GM23248 (cell line): Measurements from ENCODE around the gene RAB3B. TPM values are rescaled to one million over a fixed set of nuclear protein-coding genes. Genes with fewer than 3 reads are reported as not detected.
A peak's percentile ranks its signal among the peaks of the same experiment; 100 is the strongest.

Experiments
- DNase-seq: peaks from one replicate; pipeline ENCODE4 v3.0.0-alpha.2; 2015
- H2AFZ ChIP-seq: fragments of 200-600 bp; sonication (generic); 2 replicates; pipeline ENCODE4 v1.6.1; 2016; ENCODE audit warnings: antibody characterized with exemption
- H3F3A ChIP-seq: fragments of 200-600 bp; sonication (generic); 2 replicates; pipeline ENCODE4 v1.6.1; 2016; ENCODE audit warnings: mild to moderate bottlenecking, antibody characterized with exemption, mixed run types; ENCODE audit not compliant: insufficient read depth
- H3K27ac ChIP-seq: fragments of 200-600 bp; sonication (generic); 2 replicates; pipeline ENCODE4 v1.5.1; 2016; ENCODE audit warnings: mild to moderate bottlenecking
- H3K27me3 ChIP-seq: fragments of 200-600 bp; sonication (generic); replicated peaks from 2 replicates; pipeline ENCODE4 v1.6.1; 2016; ENCODE audit warnings: mild to moderate bottlenecking; ENCODE audit not compliant: insufficient read depth
- H3K36me3 ChIP-seq: fragments of 200-600 bp; sonication (generic); 2 replicates; pipeline ENCODE4 v1.6.1; 2016; ENCODE audit warnings: low read depth, mild to moderate bottlenecking
- H3K4me1 ChIP-seq: fragments of 200-600 bp; sonication (generic); 2 replicates; pipeline ENCODE4 v1.6.1; 2016; ENCODE audit warnings: mild to moderate bottlenecking; ENCODE audit not compliant: insufficient read depth
- H3K4me2 ChIP-seq: fragments of 200-600 bp; sonication (generic); one replicate; pipeline ENCODE4 v1.6.1; 2016; ENCODE audit warnings: mild to moderate bottlenecking; ENCODE audit not compliant: unreplicated experiment
- H3K4me3 ChIP-seq: fragments of 200-600 bp; sonication (generic); 2 replicates; pipeline ENCODE4 v1.5.1; 2016; ENCODE audit warnings: mild to moderate bottlenecking
- H3K79me2 ChIP-seq: fragments of 200-600 bp; sonication (generic); 2 replicates; pipeline ENCODE4 v1.6.1; 2016; ENCODE audit warnings: mild to moderate bottlenecking; ENCODE audit not compliant: insufficient read depth
- H3K9ac ChIP-seq: fragments of 200-600 bp; sonication (generic); 2 replicates; pipeline ENCODE4 v1.6.1; 2016; ENCODE audit warnings: mild to moderate bottlenecking
- H3K9me2 ChIP-seq: fragments of 200-600 bp; sonication (generic); 2 replicates; pipeline ENCODE4 v1.6.1; 2016; ENCODE audit warnings: mixed run types, mild to moderate bottlenecking, moderate library complexity; ENCODE audit not compliant: insufficient read depth
- H3K9me3 ChIP-seq: fragments of 200-600 bp; sonication (generic); one replicate; pipeline ENCODE4 v1.6.1; 2017; ENCODE audit warnings: low read depth
- H4K20me1 ChIP-seq: fragments of 200-600 bp; sonication (generic); 2 replicates; pipeline ENCODE4 v1.6.0; 2016; ENCODE audit not compliant: insufficient read depth
- EZH2 ChIP-seq: fragments of 200-600 bp; sonication (generic); IDR thresholded peaks from 2 replicates; pipeline ENCODE4 v1.6.1; 2018; ENCODE audit warnings: antibody characterized with exemption, mild to moderate bottlenecking; ENCODE audit not compliant: insufficient read depth, poor library complexity, severe bottlenecking
- EZH2phosphoT487 ChIP-seq: fragments of 200-600 bp; sonication (generic); IDR thresholded peaks from 2 replicates; pipeline ENCODE4 v1.6.1; 2018; ENCODE audit warnings: antibody characterized with exemption, moderate library complexity, mild to moderate bottlenecking, low read depth; ENCODE audit not compliant: insufficient read depth
- WGBS, 2 experiments: methylation state at CpG; one replicate each; pipeline ENCODE4 v1.1.6; 2015 to 2017; ENCODE audit warnings: low lambda C conversion rate in 2 of 2, low coverage in 1 of 2; ENCODE audit errors: missing lambda C conversion rate in 2 of 2; 5-methylcytosine and 5-hydroxymethylcytosine counted together
- in situ Hi-C: fragments of 300-500 bp; cut with MboI; formaldehyde crosslinking; loops from 2 replicates; pipeline ENCODE4 v1.15.0; 2020
- polyA plus RNA-seq: library from polyadenylated mRNA; unstranded; fragments of >200 nt; fragmentation: Nextera tagmentation; extraction: Ambion mirVana; gene quantifications from 2 replicates; pipeline ENCODE4 v1.2.1, GENCODE V29; 2016
- total RNA-seq: library from RNA; depleted of rRNA; stranded (reverse); fragments of >200 nt; shearing (Covaris generic); gene quantifications from 2 replicates; pipeline ENCODE4 v1.2.3, GENCODE V29; 2014

Gene RAB3B
- total and polyA plus RNA-seq, 2 experiments from 2014 or later, result 54.9 to 65.3 TPM

DNA sequence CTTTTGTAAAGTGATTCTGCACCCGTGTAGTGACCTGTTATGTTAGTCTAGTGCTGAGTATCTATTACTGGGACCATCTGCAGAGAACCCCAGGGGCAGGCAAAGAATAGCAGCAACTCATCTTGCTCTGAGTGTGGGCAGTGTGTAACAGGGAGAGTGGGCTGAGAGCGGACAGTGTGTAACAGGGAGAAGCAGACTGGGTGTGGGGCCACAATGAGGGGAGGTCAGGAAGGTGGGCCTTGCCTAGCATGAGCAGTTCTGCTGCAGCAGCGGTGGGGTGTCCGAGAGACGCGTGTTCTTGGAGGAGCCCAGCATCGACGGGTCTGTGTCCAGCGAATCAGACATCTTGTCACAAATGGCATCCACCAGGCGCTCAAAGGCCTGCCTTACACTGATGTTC is 70.8 kb downstream of the RAB3B start:
- H2AFZ ChIP-seq, result no peak overlapping the region

DNA sequence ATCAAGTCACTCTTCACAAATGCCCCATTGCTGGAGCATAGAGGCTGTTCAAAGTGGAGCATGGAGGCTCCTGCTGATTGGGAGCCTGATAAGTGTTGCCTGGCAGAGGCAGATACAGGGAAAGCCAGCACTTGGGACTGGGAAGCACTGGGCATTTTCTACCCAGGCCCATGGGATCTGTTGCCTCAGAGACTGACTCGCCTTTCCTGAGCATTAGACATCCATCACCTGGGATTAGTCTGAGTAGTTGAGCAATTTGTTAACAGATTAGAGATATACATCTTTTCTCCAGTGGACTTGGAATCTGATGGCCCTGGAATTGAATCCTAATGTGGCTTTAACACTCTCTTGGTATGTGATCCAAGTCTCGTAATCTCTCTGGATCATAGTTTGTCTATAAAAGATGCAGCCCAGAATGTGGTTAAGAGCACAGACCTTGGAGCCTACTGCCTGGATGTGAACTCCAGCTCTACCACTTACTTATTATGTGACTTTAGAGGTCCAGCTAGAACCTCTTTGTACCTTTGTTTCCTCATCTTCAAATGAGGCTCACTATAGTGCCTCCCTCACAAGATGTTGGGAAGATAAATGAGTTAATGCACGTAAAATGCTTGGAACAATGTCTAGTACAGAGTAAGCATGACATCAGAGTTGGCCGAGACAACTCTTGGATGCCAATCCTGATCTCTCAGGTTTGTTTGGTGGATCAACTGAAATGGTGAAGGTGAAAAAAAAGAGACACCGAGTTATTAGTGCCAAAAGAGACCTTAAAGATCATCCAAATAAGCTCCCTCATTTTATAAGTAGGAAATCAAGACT is 73.7 kb downstream of the RAB3B start:
- peak; percentile 71 for DNase-seq
- no peak for TF ChIP-seq EZH2
- no peak for TF ChIP-seq EZH2phosphoT487
- in situ Hi-C loops, result no loop called here
- Histone ChIP-seq H3F3A (peaks cover 31% of the 10 kb centered on the region), H3K9me3 (no peaks in the 10 kb centered on the region), H3K9ac (peak overlapping the region; percentile 4; the same call in 1 of the 2 replicates), H3K36me3 (peaks cover 25% of the 10 kb centered on the region), H3K27ac (peak overlapping the region; percentile 57), H3K4me3 (no peak overlapping the region), H3K4me2 (peak overlapping the region; percentile 19), H4K20me1 (no peaks in the 10 kb centered on the region), H3K79me2 (no peaks in the 10 kb centered on the region; the same call in 1 of the 2 replicates), H3K9me2 (no peaks in the 10 kb centered on the region), H3K4me1 (peaks cover 38% of the 10 kb centered on the region), H3K27me3 (no peaks in the 10 kb centered on the region), H2AFZ (peak overlapping the region; percentile 2; the same call in 1 of the 2 replicates)
- 17 to 19% methylated on average over 5 of the region's 5 CpGs for WGBS, 2 experiments

More for the DNA sequence above, 70.8 kb downstream of the RAB3B start:
- no peak for DNase-seq
- H3K4me3 ChIP-seq, result no peak overlapping the region
- no peaks in the 10 kb centered on the region for H3K27me3 ChIP-seq
- peaks cover 54% of the 10 kb centered on the region for H3F3A ChIP-seq
- in situ Hi-C loops, result no loop called here
- no peak overlapping the region for H3K4me2 ChIP-seq
- no peaks in the 10 kb centered on the region for H3K9me2 ChIP-seq
- no peak for TF ChIP-seq EZH2phosphoT487
- TF ChIP-seq EZH2, result no peak
- WGBS, 2 experiments, result 93 to 97% methylated on average over 10 of the region's 10 CpGs
- H3K27ac ChIP-seq, result no peak overlapping the region
- H3K79me2 ChIP-seq, result no peaks in the 10 kb centered on the region; the same call in 1 of the 2 replicates
- H3K9ac ChIP-seq, result no peak overlapping the region
- H3K4me1 ChIP-seq, result peaks cover 56% of the 10 kb centered on the region
- H4K20me1 ChIP-seq, result no peaks in the 10 kb centered on the region
- peaks cover 14% of the 10 kb centered on the region; the same call in 1 of the 2 replicates for H3K36me3 ChIP-seq
- H3K9me3 ChIP-seq, result no peaks in the 10 kb centered on the region

DNA sequence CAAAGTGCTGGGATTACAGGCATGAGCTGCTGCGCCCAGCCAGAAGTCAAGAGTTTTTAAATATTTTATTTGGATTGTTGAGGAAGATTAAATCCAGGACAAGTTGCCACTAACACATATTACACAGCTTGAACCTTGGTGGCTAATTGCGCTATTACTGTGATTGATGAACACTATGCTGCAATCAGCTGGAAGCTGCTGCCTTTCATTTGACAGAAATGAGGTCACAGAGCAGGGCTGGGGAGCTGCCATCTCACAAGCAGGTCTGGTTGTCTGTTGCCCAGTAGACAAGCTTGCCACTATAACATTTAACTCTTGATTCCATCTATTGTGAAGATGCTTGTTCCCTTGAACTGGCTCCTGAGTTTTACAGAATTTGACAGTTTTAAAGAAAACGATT is 74.5 kb downstream of the RAB3B start:
- Histone ChIP-seq H3K9me2 (no peaks in the 10 kb centered on the region), H3K4me2 (no peak overlapping the region), H3K4me1 (peaks cover 36% of the 10 kb centered on the region), H4K20me1 (no peaks in the 10 kb centered on the region), H3K36me3 (peaks cover 29% of the 10 kb centered on the region), H2AFZ (no peak overlapping the region), H3K27ac (peak overlapping the region; percentile 57), H3K9ac (no peak overlapping the region), H3K9me3 (no peaks in the 10 kb centered on the region), H3K79me2 (no peaks in the 10 kb centered on the region; the same call in 1 of the 2 replicates), H3K27me3 (no peaks in the 10 kb centered on the region), H3F3A (peaks cover 30% of the 10 kb centered on the region), H3K4me3 (no peak overlapping the region)
- no peak for TF ChIP-seq EZH2phosphoT487
- no peak for TF ChIP-seq EZH2
- peak; percentile 40 for DNase-seq
- WGBS, 2 experiments, result 79 to 80% methylated on average over 3 of the region's 3 CpGs
- in situ Hi-C loops, result no loop called here

DNA sequence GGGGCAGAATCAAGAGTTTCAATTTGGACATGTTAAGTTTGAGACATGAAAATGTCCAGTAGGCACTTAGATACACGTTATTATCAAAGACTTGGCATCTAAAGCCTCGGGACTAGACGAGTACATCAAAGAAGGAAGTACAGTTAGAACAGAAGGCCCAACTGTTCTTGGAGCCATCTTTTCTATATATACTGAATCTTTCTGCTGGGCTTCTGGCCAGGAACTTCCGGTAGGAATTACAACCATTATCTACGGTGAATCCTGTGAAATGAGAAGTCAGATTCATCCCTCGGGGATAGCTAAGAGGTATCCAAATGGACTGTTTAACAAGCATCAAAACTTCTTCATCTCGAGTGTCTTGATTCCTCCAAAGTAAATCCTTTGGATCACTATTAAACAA is 77.6 kb downstream of the RAB3B start:
- Histone ChIP-seq H3K36me3 (peaks cover 20% of the 10 kb centered on the region), H3K9me2 (no peaks in the 10 kb centered on the region), H4K20me1 (no peaks in the 10 kb centered on the region), H2AFZ (no peak overlapping the region), H3K4me1 (peaks cover 22% of the 10 kb centered on the region), H3K79me2 (no peaks in the 10 kb centered on the region), H3K9me3 (no peaks in the 10 kb centered on the region), H3K4me3 (no peak overlapping the region), H3K27me3 (no peaks in the 10 kb centered on the region), H3K27ac (no peak overlapping the region), H3K9ac (no peak overlapping the region), H3F3A (peaks cover 25% of the 10 kb centered on the region), H3K4me2 (no peak overlapping the region)
- 96% methylated on average over 7 of the region's 7 CpGs for WGBS, 2 experiments
- in situ Hi-C loops, result no loop called here
- no peak for DNase-seq
- TF ChIP-seq EZH2phosphoT487 (no peak), EZH2 (no peak)
